ENCODE data around the gene ZNF24.

The ZNF24 gene

DNA sequence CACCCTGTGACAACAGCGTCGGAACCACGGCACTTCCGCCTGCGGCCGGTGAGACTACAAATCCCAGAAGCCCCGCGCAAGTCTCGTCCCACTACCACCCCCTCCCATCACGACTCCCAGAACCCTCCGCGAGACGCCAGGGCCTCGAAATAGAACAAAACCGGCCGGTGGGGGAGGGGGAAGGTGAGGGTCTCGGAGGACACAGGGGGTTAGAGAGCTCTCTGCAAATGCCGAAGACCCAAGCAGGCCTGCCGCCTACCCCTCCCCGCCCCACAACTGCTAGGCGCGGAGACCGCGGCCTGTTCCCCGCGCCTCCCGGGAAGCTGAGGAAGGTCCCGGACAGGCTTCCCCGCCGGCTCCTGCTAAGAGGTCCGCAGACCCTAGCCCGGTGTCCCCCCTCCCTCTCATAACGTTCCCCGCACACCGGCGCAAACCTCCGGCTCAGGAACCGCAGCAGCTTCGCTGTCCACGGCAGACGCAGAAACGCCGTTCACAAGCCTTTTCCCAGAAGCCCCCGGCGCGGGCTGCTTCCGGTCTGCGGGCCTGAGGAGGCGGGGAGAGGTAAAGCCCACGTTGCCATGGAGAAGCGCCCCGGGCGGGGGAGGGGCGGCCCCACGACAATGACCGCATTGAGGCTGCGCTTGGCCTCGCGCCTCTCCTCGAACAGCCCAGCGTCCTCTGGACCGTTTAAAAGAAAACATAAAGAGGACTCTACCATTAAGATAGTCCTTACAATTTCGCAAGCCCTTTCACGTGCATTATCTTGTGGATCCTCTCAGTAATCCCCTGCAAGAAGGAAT, at the start of gene ZNF24:
Gene ZNF24, minus strand, starts transcription at position 485 of the 800 bp plus-strand sequence. CDS start 3,770 bp downstream, outside the sequence.
- peak; percentile 94 for DNase-seq (ENCODE audit: low spot score)

DNA sequence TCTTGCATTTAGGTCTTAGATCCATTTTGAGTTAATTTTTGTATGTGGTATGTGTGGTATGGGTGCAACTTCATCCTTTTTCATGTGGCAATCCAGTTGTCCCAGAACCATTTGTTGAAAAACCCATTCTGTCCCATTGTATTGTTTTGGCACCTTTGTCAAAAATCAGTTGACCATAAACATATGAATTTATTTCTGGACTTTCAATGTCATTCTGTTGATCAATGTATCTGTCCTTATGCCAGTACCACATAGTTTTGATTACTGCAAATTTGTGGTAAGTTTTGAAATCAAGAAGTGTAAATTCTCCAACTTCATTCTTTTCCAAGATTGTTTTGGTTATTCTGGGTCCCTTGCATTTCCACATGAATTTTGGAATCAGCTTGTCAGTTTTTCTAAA, 49.5 kb upstream of the ZNF24 start:
- no peak for DNase-seq (ENCODE audit: low spot score)

DNA sequence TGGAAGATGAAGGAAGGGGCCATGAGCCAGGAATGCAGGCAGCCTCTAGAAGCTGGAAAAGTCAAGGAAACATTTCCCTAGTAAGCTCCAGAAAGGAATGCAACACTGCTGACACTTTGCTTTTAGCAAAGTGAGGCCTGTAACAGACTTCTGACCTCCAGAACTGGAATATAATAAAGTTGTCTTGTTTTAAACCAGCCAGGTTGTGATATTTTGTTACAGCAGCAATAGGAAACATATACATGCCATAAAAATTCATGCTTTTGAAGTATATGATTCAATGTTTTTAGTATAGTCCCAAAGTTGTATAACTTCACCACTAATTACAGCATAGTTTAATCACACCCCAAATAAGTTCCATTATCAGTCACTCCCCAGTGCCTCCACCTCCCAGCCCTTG, 48.2 kb upstream of the ZNF24 start:
- no peak for DNase-seq (ENCODE audit: low spot score)

DNA sequence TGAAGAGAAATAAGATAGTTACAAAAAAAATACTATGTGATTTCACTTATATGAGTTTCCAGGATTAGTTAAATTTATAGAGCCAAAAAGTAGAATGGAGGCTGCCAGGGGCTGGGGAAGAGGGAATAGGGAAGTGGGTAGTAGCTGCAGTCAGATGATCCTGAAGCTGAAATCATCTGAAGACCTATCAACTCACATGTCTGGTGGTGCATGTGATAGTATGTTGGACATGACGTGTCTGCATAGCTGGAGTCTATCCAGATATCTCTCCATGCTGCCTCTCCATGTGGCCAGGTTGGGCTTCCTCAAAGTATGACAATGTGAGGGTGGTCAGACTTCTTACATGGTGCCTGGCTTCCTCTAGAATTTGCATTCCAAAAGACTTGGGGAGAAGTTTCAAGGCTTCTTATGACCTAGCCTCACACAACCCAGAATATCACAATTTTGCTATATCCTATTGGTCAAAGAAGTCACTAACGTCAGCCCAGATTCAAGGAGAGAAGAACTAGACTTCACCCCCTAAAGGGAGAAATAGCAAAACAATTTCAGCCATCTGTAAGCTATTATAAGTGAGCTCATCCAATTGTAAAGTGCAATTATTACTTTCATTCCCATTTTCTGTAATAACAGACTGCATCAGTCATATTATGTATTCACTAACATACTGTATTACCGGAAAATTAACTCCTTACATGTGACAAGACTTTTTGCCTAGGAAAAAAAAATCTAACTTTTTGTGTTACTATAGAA, 46.9 kb upstream of the ZNF24 start:
- no peak for DNase-seq (ENCODE audit: low spot score)

DNA sequence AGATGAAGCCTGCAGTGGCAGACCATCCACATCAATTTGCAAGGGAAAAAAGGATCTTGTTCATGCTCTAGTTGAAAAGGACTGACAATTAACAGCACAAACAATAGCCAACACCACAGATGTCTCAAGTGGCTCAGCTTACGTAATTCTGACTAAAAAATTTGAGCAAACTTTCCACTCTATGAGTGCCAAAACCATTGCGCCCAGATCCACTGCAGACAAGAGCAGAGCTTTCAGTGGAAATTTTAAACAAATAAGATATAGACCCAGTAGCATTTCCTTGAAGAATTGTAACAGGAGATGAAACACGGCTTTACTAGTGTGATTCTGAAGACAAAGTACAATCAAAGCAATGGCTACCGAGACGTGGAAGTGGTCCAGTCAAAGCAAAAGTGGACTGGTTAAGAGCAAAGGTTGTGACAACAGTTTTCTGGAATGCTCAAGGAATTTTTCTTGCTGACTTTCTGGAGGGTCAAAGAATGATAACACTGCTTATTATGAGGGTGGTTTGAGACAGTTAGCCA, 44.9 kb upstream of the ZNF24 start:
- peak; percentile 23 for DNase-seq (ENCODE audit: low spot score)

DNA sequence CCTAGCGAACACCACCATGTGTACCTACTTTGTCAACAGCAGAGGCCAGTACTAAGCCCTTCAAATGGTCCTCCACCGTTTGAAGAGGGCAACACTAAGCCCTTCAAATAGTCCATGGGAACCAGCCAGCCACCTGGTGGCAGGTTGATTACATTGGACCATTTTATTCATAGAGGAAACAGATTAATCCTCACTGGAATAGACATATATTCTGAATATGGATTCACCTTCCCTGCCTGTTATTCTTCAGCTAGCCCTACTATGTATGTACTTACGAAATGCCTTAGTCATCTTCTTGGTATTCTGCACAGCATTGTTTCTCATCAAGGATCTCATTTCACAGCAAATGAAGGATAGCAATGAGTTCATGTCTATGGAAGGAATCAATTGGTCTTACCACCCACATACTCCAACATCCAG, 42.9 kb upstream of the ZNF24 start:
- no peak for DNase-seq (ENCODE audit: low spot score)

DNA sequence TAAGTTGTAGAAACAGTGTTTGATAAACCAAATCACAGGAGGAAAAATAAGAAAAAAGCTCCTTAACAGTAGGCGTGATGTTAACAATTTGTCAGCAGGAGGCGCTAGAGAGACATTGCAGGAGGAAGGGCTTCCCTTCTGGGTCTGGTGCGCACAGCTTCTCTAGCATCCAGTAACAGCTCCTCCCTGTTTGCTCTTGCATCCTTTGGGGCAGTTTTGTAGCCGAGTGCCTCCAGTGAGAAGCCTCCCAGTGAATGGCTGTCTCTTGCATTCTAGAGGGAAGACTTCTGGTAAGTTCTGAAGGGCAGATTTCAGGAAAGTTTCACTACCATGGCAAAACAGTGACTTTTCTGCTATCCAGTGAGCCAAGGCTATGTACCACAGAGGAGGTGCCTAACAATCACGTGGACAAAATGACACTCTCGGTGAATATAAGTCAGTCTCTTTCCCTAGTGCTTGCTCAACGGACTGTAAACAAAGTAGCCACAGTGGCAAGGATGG, 42.4 kb upstream of the ZNF24 start:
- DNase-seq (ENCODE audit: low spot score), result peak; percentile 64

DNA sequence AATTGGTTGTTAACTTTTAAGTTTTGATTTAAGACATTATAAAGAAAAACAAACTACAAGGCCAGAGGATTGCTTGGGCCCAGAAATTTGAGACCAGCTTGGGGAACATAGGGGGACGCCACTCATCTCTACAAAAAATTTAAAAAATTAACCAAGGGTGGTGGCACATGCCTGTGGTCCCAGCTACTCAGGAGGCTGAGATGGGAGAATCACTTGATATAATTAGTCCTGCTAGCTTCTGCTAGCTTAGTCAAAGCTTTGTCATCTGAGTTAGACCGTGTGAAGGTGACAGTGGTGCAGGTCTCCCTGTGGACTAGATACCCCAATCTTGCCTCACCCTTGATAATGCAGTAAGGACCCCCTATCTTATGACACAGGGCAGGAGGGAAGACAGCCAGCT, 38.9 kb upstream of the ZNF24 start:
- no peak for DNase-seq (ENCODE audit: low spot score)

DNA sequence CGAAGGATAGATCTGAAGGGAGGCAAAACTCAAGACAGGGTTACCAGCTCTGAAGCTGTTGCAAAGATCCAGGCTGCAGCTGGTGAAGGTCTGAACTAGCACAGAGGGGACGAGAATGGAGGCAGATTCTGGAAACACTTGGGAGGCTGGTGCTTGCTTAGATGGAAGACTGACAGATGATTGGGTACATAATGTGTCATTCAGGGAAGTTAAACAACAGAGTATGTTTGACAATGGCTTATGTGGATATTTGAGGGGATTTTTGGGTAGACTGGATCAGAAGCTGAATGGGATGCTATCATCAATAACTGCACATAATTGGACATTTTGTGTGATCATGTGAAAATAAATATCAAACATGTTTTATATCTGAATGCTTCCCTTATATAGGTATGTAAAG, 35.2 kb upstream of the ZNF24 start:
- no peak for DNase-seq (ENCODE audit: low spot score)

DNA sequence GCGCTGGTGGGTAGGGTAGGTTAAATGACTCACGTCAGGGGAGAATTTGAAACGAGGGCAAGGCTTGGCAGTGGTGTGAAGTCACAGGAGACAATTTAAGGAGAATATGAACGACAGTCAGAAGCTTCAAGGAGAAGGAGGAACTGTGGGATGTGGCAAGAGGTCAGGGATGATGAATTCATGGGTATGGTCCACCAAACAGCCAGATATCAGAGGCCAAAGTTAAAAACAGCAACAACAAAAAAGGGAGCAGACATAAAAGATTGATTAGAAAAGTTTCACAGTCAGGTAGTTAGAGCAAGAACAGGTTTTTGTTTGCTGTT, 34.3 kb upstream of the ZNF24 start:
- DNase-seq (ENCODE audit: low spot score), result no peak

DNA sequence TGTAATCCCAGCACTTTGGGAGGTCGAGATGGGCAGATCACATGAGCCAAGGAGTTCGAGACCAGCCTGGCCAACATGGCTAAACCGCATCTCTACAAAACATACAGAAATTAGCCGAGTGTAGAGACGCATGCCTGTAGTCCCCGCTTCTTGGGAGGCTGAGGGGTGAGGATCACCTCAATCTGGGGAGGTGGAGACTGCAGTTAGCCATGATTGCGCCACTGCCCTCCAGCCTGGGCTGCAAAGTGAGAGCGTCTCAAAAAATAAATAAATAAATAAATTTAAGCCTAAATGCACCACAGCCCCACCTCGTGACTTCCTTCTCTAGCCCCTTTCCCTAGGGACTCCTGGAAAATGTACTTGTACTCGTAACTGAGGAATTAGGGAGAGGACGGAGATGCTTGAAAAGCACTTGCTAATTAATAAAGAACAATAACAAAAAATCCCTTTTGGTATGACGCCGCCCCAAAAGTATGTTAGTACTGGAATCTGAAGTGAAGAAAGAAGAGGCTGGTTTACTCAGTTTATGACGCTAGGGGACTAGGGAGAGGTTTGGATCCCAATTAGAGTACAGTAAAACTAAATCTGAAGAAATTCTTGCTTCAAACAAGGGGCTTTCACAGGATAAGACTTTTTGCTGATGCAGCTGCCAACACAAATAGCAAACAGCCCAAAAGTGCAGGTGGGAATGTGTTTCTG, 33.8 kb upstream of the ZNF24 start:
- DNase-seq (ENCODE audit: low spot score), result peak; percentile 12

DNA sequence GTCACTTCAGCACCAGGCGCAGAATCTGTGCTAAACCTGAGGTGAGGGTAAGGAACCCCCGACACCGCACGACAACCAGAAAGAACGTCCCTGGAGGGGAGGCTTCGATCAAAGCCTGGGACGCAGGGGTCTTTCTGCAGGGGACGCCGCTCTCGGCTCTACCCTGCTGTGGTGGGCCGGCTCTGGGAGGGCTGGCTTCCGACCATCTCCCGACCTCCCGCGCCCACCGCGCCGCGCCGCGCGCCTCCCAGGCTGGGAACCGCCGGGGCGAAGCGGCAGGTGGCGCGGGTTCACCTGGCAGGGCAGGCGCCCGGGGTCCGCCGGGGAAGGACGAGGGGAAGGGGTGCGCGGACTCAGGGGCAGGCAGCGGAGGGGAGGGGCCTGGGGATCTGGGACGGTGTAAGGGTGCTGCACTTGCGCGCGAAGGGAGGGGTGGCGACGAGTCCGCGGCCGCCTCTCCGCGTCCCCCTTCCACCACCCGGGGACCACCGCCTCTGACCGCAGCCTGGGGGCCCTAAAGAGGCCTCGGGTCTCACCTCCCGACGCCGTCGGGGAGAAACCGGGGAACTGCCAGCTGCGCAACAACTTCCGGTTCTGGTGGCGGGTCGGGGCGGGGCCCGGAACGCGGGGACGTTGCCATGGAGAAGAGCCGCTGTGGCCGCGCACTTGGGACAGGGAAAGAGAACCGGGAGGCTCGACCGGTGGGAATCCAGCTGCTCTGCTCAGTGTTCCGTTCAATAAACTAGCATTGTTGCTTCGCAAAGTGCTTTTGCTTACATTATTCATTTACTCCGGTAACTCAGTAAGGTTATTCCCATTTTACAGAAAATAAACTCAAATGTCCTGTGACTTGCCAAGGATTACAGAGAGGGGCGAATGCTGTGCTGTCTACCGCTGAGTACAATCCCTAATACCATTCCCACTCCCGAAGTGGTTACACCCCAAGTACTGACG, 32.8 kb upstream of the ZNF24 start, which contains the start of gene ZNF396:
Gene ZNF396, minus strand, starts transcription at position 596 of the 954 bp plus-strand sequence. CDS start 3,045 bp downstream, outside the sequence.
- peak; percentile 83 for DNase-seq (ENCODE audit: low spot score)

DNA sequence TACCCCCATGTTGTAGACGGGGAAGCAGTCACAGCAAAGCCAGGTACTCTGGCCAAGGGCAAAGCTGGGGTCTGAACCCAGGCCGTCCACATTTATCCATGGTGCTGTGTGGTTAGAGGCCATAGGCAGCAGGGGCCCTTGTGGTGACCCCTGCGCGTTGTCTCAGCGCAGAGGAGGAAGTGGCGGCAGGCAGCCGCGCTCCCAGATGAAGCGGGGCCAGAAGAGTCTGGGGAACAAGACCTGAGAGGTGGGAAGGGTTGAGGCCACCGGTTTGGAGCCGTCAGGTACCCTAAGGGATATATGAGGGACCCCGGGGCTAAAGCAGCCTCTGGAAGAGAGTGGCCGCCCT, 32.1 kb upstream of the ZNF24 start:
- no peak for DNase-seq (ENCODE audit: low spot score)

DNA sequence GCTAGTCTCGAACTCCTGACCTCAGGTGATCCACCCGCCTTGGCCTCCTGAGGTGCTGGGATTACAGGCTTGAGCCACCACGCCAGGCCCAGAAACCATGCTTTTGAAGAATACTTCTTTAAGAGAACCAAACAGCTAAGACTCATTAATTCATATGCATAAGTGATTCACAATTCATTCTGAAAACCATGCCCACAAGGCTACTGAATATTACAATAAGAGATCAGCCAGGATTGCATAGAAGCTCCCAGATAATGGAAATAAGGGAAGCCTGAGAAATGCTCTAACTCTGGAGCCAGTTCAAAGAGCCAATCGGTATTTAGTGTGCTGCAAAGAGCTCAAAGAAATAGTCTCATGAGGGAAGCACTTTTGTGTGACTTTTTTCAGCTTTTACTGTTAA, 30.5 kb upstream of the ZNF24 start:
- DNase-seq (ENCODE audit: low spot score), result no peak

DNA sequence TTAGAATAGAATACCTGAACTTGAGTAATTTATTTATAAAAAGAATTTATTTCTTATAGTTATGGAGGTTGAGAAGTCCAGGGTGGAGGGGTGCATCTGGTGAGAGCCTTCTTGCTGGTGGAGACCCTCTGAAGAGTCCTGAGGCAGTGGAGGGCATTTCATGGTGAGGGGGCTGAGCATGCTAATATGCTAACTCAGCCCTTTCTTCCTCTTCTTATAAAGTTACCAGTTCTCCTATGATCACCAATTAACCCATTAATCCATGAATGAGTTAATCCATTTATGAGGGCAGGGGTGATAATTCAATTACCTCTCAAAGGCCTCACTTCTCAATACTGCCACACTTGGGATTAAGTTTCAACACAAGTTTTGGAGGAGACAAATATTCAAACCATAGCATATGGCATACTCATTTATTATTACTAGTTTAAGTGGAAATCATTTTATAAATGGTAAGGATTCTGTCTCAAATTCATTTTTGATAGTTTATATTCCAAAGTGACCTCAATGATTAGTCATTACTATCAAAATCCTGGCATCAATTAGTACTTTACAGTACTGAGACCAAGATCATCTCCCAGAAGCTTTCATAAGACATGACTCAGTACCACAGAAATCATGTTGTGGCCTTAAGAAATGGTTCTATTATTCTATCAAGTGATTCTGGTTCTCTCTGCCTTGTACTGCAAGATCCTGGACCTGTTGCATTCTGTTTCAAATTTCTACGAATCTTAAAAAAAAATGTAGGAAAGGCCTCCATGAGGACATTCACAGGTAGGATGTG, 27.4 kb upstream of the ZNF24 start:
- DNase-seq (ENCODE audit: low spot score), result peak; percentile 66

DNA sequence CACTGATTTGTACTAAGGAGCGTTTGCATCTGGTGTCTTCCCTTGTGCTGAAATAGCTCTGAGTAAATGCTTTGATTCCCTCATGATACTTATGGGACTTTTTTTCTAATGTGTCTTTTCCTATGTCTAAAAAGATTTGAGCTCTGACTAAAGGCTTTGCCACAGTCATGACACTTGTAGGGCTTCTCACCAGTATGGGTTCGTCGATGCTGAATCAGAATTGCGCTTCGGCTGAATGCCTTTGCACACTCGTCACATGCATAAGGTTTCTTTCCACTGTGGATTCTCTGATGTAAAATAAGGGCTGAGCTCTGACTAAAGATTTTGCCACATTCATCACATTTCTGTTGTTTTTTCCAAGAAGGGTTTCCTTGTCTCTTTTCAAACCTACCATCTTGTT, 24.9 kb upstream of the ZNF24 start:
- no peak for DNase-seq (ENCODE audit: low spot score)

DNA sequence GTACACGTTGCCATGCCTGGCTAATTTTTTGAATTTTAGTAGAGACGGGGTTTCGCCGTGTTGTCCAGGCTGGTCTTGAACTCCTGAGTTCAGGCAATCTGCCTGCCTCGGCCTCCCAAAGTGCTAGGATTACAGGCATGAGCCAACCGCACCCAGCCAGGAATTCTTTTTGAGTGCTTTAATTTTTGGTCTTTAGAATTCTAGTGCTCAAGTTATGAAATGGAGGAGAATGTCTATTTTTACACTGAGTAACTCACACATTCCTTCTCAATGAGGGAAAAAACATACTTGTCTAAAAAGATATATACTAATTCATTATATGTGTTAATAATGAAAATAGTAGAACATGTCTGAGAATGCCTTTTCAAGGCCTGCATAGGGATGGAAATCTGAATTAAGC, 24.4 kb upstream of the ZNF24 start:
- no peak for DNase-seq (ENCODE audit: low spot score)

DNA sequence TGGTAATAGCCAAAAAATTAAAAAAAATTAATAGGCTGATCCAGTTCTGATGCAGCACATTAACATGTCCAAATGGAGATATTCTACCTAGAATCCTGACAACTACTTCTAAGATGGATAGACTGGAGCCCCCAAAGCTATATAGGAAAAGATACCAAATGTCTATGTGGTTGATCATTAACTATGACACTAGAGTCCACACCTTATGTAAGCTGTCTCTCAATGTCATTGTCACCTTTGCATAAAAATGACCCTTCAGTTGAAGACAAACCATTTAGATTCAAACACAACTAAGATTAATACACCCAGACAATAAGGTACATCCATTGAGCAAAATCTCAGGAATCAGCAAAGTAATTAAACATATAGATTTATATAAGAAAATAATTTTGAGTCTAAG, 18.3 kb upstream of the ZNF24 start:
- DNase-seq (ENCODE audit: low spot score), result no peak

DNA sequence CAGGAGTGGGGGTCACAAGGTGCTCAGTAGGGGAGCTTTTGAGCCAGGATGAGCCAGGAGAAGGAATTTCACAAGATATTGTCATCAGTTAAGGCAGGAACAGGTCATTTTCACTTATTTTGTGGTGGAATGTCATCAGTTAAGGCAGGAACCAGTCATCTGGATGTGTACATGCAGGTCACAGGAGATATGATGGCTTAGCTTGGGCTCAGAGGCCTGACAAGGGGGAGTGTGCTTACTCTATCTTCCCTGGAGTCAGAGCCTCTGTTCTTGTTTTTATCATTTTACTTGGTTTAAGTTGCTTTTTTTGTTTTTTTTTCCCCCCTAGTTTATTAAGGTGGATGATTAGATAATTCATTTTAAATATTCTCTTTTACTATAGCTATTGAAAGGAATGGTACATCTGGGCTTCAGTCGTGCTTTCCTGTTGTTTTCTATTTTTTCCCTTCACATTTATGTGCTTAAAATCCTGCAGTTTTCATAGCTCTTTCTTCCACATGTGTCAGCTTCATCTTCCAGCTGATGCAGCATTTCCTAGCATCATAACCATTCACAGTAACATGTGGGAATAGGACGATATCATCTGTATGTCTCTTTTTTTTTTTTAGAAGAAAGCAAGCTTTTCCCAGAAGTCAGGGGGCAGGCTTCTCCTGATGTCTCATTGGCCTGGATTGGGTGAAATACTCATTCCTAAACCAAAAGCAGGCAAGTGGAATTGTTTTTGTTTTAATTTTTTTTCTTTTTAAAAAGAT, 17.5 kb upstream of the ZNF24 start:
- DNase-seq (ENCODE audit: low spot score), result no peak

DNA sequence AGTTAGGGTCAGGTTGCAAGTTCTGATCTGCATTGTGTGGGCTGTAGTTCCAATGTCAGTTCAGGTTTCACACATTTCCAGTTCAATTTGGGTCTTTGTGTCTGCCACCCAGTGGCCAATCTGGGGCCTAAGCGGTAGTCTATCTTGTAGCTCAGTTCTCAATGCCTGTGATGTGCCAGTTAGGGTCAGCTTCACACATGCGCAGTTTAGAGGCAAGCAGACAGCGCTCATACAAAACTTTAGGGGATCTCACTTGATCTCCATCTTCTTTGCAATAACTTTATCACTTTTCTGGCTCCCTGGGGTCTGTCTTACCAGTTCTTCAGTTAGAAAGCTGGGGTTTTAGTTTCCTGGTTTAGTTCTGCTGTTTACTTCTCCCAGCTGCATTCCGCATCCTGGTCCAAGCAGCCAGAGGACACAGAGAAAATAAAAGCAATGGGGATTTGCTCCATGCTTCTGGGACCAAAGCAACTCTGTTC, 11.0 kb upstream of the ZNF24 start:
- peak; percentile 72 for DNase-seq (ENCODE audit: low spot score)
